Measurements from ENCODE around the gene ELF4. TPM values are rescaled to one million over a fixed set of nuclear protein-coding genes. Genes with fewer than 3 reads are reported as not detected.

Gene ELF4
- total and polyA plus RNA-seq, 9 of the 15 experiments (the other 6 are each of a cell fraction or from before 2014, with no cell fraction given): 5.9 to 55.8 (median 25.2) TPM

DNA sequence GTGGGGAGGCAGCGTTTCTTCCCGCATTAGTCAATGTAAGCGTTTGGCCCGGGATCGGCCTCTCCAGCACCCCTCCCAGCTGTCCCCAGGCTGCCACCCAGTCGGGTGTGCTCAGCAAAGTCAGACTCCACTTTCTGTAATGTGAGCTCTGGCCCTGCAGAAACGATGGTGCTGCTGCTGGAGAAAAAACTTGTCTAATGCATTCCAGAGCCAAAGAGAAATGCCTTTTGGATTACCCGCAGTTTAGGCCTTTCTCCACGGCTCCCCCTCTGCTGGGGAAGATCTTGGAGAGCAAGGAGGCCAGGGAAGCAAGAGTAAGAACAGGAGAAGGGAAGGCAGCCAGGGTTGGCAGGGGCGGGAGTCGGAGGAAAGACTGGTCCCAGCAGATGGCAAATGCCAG is 55.2 kb downstream of the ELF4 start (continued):
- TF ChIP-seq, protein P1, sequence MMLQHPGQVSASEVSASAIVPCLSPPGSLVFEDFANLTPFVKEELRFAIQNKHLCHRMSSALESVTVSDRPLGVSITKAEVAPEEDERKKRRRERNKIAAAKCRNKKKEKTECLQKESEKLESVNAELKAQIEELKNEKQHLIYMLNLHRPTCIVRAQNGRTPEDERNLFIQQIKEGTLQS (IDR thresholded peaks at IDR 0.05): no peak
- TF ChIP-seq, protein P1 (CRISPR knock-in tag; conservative IDR thresholded peaks at IDR 0.05): no peak

DNA sequence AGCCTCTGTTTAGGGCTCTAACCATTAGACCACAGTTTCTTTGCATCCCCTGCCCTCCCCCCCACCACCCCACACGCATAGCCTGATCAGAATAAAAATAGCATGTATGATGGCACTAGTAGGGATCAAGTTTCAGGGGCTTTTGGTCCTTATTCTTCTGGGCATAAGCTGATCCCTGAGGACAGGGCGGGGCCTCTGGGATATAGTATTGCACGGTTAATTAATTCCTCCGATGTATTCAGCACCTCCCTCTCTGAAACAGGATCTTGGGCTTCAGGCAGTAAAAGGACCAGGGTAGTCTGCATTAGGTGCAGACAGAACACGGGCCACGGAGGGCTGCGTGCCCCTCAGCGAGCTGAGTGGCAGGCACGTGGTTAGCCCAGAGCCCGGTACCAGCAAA is 57.1 kb downstream of the ELF4 start:
- H3K9ac ChIP-seq (ENCODE audit: insufficient read depth in 1 of 2, low read depth in 2 of 2, low read length in 2 of 2): no peak overlapping the region
- ATAC-seq (no peak), FAIRE-seq (no peak), DNase-seq (ENCODE audit: extremely low read depth in 1 of 4, low spot score in 3 of 4) (no peak)
- WGBS (ENCODE audit: insufficient coverage, low coverage, missing lambda C conversion rate): 93% methylated on average over 5 of the region's 10 CpGs
- peaks cover 70% of the 10 kb centered on the region for H3K36me3 ChIP-seq (ENCODE audit: control insufficient read depth, insufficient read depth, low read length)
- H3K9me1 ChIP-seq (ENCODE audit: control insufficient read depth, insufficient read depth, low read length): no peaks in the 10 kb centered on the region
- BruUV-seq (replicated peaks): no TSS peak
- H3K4me2 ChIP-seq (ENCODE audit: insufficient read depth, low read length): no peak overlapping the region
- H3K79me2 ChIP-seq (ENCODE audit: control insufficient read depth, insufficient read depth, low read length): no peaks in the 10 kb centered on the region
- ChIA-PET CTCF (ENCODE audit: low intra/inter-chr PET ratio) (no interaction called here), POLR2A (no interaction called here)
- H4K20me1 ChIP-seq (replicated peaks; ENCODE audit: control insufficient read depth, insufficient read depth, low read length): no peaks in the 10 kb centered on the region
- no peaks in the 10 kb centered on the region for H3K9me3 ChIP-seq (replicated peaks; ENCODE audit: control insufficient read depth, insufficient read depth, low read depth, low read length)
- in situ Hi-C loops (cut with MboI): no loop called here
- H3K27ac ChIP-seq (ENCODE audit: extremely low read depth, low read depth, low read length): no peak overlapping the region
- no peaks in the 10 kb centered on the region for H3K27me3 ChIP-seq (ENCODE audit: control insufficient read depth in 2 of 2, insufficient read depth in 2 of 2, low read length in 2 of 2)
- peaks cover 0 to 4% of the 10 kb centered on the region in 2 experiments; a peak in 2 of 5 replicates for H3K4me1 ChIP-seq (replicated peaks in 1 of 2; ENCODE audit: control insufficient read depth in 2 of 2, insufficient read depth in 2 of 2, low read length in 2 of 2)
- H3K4me3 ChIP-seq: no peak overlapping the region
- intact Hi-C loops (cut with micrococcal nuclease): no loop called here
- H2AFZ ChIP-seq (ENCODE audit: low read depth, low read length): no peak overlapping the region
- no peak for TF ChIP-seq CBFB (CRISPR knock-in tag; IDR thresholded peaks at IDR 0.05)
- TF ChIP-seq SMC3 (conservative IDR thresholded peaks at IDR 0.05; ENCODE audit: insufficient read depth, low read depth, low read length): no peak
- TF ChIP-seq ZC3H11A (IDR thresholded peaks at IDR 0.05; ENCODE audit: low read depth, low read length): no peak
- no peak for TF ChIP-seq ZNF76 (CRISPR knock-in tag; IDR thresholded peaks at IDR 0.05; ENCODE audit: borderline replicate concordance)
- TF ChIP-seq, protein P2, sequence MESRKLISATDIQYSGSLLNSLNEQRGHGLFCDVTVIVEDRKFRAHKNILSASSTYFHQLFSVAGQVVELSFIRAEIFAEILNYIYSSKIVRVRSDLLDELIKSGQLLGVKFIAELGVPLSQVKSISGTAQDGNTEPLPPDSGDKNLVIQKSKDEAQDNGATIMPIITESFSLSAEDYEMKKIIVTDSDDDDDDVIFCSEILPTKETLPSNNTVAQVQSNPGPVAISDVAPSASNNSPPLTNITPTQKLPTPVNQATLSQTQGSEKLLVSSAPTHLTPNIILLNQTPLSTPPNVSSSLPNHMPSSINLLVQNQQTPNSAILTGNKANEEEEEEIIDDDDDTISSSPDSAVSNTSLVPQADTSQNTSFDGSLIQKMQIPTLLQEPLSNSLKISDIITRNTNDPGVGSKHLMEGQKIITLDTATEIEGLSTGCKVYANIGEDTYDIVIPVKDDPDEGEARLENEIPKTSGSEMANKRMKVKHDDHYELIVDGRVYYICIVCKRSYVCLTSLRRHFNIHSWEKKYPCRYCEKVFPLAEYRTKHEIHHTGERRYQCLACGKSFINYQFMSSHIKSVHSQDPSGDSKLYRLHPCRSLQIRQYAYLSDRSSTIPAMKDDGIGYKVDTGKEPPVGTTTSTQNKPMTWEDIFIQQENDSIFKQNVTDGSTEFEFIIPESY (CRISPR knock-in tag; IDR thresholded peaks at IDR 0.05): no peak
- TF ChIP-seq ZNF584 (CRISPR knock-in tag; IDR thresholded peaks at IDR 0.05; ENCODE audit: low read depth): no peak
- TF ChIP-seq FOXJ2 (tag; IDR thresholded peaks at IDR 0.05): no peak
- TF ChIP-seq BRCA1 (IDR thresholded peaks at IDR 0.05): no peak
- no peak for TF ChIP-seq BRCA1 (CRISPR knock-in tag; IDR thresholded peaks at IDR 0.05)

Measured in K562 (cell line).